Measurements from ENCODE around the gene ALKBH6. TPM values are rescaled to one million over a fixed set of nuclear protein-coding genes. Genes with fewer than 3 reads are reported as not detected.
A peak's percentile ranks its signal among the peaks of the same experiment; 100 is the strongest.

ALKBH6 gene
- total RNA-seq, 1 experiment from 2014 or later, result 32.5 TPM

GRCh38 chr19:36008336-36008978 lies 5.6 kb downstream of the ALKBH6 start, which contains the start of gene SYNE4:
SYNE4 (minus strand) TSS chr19:36008813; CDS start chr19:36008681, 132 bp downstream.
- H3T11ph ChIP-seq (ENCODE audit: low read length), result no peak within 1 kb of the TSS
- H4K91ac ChIP-seq (ENCODE audit: insufficient read length, low read depth, low read length), result no peak within 1 kb of the TSS
- H3K9ac ChIP-seq (ENCODE audit: extremely low read depth, insufficient read length, low read length), result peak within 1 kb of the TSS; percentile 2
- H3K79me1 ChIP-seq (ENCODE audit: insufficient read depth, low read depth, low read length, poor library complexity, severe bottlenecking), result no peaks in the 10 kb centered on the region
- no peak within 1 kb of the TSS for H2BK5ac ChIP-seq (ENCODE audit: insufficient read length, low read length)
- no CpG with 5 or more reads among the region's 19 CpGs for WGBS (ENCODE audit: extremely low coverage, insufficient read length, low lambda C conversion rate)
- no peak within 1 kb of the TSS for H4K5ac ChIP-seq (ENCODE audit: insufficient read length, low read depth, low read length)
- peak within 1 kb of the TSS; percentile 90 to 92 for H3K4me3 Mint-ChIP-seq
- peaks cover 16% of the 10 kb centered on the region for H3K23me2 ChIP-seq (ENCODE audit: insufficient read length, low read depth, low read length, poor library complexity, severe bottlenecking)
- TF ChIP-seq, protein P1, sequence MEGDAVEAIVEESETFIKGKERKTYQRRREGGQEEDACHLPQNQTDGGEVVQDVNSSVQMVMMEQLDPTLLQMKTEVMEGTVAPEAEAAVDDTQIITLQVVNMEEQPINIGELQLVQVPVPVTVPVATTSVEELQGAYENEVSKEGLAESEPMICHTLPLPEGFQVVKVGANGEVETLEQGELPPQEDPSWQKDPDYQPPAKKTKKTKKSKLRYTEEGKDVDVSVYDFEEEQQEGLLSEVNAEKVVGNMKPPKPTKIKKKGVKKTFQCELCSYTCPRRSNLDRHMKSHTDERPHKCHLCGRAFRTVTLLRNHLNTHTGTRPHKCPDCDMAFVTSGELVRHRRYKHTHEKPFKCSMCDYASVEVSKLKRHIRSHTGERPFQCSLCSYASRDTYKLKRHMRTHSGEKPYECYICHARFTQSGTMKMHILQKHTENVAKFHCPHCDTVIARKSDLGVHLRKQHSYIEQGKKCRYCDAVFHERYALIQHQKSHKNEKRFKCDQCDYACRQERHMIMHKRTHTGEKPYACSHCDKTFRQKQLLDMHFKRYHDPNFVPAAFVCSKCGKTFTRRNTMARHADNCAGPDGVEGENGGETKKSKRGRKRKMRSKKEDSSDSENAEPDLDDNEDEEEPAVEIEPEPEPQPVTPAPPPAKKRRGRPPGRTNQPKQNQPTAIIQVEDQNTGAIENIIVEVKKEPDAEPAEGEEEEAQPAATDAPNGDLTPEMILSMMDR (conservative IDR thresholded peaks at IDR 0.05), result no peak
- H3K14ac ChIP-seq (ENCODE audit: insufficient read depth, low read length), result peak within 1 kb of the TSS; percentile 65; the same call in 1 of the 2 replicates
- H2BK120ac ChIP-seq (ENCODE audit: low read depth, low read length, poor library complexity, severe bottlenecking), result no peak within 1 kb of the TSS
- H3K9me3 ChIP-seq (ENCODE audit: control insufficient read depth, low read depth, low read length), result no peaks in the 10 kb centered on the region
- no peaks in the 10 kb centered on the region; a peak in 2 of 5 replicates for H3K9me3 Mint-ChIP-seq
- no peak within 1 kb of the TSS for H3K23ac ChIP-seq (ENCODE audit: insufficient read length, low read depth, low read length)
- no peak within 1 kb of the TSS for H2AK5ac ChIP-seq (ENCODE audit: insufficient read length, low read length)
- no peaks in the 10 kb centered on the region for H3K4me1 ChIP-seq (ENCODE audit: insufficient read depth, low read length)
- peaks cover 5 to 23% (median 23%) of the 10 kb centered on the region in 3 experiments for H3K36me3 Mint-ChIP-seq (ENCODE audit: insufficient read depth in 1 of 3, low read depth in 3 of 3)
- H4K20me1 ChIP-seq (ENCODE audit: control insufficient read depth, insufficient read depth, insufficient read length), result no peaks in the 10 kb centered on the region
- no peak within 1 kb of the TSS for H2AFZ ChIP-seq (ENCODE audit: low read length)
- H3K79me2 ChIP-seq (ENCODE audit: insufficient read depth, low read length), result no peaks in the 10 kb centered on the region
- no peak within 1 kb of the TSS for H2BK20ac ChIP-seq (ENCODE audit: low read depth, low read length, poor library complexity, severe bottlenecking)
- H3K4me1 Mint-ChIP-seq, result peaks cover 22 to 24% of the 10 kb centered on the region in 2 experiments
- DNase-seq, result peak; percentile 94
- peaks cover 1% of the 10 kb centered on the region for H3K27me3 Mint-ChIP-seq (ENCODE audit: low read depth)
- no peak within 1 kb of the TSS for H3K27ac ChIP-seq (ENCODE audit: insufficient read length, low read depth, low read length)
- peak within 1 kb of the TSS; percentile 67 to 94 (median 93) for H3K27ac Mint-ChIP-seq
- H3K56ac ChIP-seq (ENCODE audit: insufficient read length, low read depth, low read length), result no peak within 1 kb of the TSS
- no peak within 1 kb of the TSS for H4K8ac ChIP-seq (replicated peaks; ENCODE audit: insufficient read length, low read depth, low read length)
- no peak within 1 kb of the TSS for H2BK15ac ChIP-seq (ENCODE audit: low read depth, low read length)
- H2BK12ac ChIP-seq (ENCODE audit: insufficient read length, low read depth, low read length), result no peak within 1 kb of the TSS
- H3K27me3 ChIP-seq (ENCODE audit: insufficient read depth, low read length), result no peaks in the 10 kb centered on the region
- H3K18ac ChIP-seq (ENCODE audit: insufficient read length, low read depth, low read length), result peak within 1 kb of the TSS; percentile 80
- no peak within 1 kb of the TSS for H3K4ac ChIP-seq (ENCODE audit: low read depth, low read length)
- H3K4me2 ChIP-seq (ENCODE audit: insufficient read depth, insufficient read length, low read length), result peak within 1 kb of the TSS; percentile 26

All from H9 (cell line).